ENCODE data around the gene NIT1.
"Not testable (repeated sequence)": the region's sequence is repeated elsewhere in the genome, so short reads cannot be mapped to it uniquely, and the experiment has no call there.

The NIT1 gene

DNA sequence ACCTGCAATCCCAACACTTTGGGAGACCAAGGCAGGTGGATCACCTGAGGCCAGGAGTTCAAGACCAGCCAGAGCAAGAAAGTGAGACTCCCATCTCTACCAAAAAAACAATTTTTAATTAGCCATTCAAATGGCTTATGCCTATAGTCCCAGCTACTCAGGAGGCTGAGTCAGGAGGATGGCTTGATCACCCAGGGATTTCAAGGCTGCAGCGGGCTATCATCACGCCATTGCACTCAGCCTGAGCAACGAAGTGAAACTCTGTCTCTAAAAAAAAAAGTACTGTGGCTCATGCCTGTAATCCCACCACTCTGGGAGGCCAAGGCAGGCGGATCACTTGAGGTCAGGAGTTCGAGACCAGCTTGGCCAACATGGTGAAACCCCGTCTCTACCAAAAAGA lies 1.9 kb upstream of the NIT1 start:
- not testable (repeated sequence) for DNase-seq

DNA sequence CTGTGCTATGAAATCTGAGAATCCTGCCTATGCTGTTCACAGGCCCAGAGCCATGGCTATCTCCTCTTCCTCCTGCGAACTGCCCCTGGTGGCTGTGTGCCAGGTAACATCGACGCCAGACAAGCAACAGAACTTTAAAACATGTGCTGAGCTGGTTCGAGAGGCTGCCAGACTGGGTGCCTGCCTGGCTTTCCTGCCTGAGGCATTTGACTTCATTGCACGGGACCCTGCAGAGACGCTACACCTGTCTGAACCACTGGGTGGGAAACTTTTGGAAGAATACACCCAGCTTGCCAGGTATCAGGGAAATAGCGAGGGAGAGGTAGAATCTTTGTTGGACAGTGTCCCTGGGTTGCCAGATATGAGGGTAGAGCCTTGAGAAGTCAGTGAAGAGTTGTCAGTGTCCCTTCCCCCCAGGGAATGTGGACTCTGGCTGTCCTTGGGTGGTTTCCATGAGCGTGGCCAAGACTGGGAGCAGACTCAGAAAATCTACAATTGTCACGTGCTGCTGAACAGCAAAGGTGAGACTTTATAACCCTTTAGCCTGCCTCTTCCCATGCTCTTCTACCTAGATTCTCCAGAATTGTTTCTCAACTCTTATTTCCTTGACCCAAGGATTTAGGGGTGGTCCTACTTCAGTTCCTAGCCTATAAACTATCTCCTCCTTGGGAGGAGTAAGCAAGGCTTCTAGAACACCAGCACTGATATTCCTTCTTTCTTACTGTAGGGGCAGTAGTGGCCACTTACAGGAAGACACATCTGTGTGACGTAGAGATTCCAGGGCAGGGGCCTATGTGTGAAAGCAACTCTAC lies 1.4 kb downstream of the NIT1 start:
- DNase-seq: no peak

DNA sequence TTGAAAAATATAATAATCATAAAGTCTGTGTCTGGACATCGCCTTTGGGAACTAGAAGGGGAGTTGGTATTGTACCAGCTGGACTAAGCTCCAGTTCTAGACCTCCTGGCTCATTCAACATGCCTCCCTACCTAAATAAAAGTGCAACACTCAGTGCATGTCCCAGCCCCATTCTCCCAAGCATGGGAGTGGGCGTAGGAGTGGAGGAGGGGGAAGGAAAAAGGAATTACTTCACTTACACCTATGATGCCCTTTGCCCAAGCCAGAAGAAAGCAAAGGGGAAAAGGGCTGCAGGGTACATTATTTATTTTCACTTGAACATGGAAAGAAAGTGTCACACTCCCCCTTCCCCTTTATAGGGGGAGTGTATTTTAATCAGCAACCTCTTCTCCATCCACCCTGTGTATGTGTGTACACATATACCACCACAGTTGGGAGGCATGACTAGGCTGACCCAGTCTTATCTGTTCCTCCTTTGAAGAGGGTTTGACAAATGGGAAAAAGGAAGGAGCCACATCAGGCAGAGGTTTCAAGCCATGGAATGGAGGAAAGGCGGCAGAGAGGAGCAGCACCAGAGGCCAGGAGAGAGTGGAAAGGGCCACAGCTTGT lies 3.2 kb downstream of the NIT1 start:
- no peak for DNase-seq

DNA sequence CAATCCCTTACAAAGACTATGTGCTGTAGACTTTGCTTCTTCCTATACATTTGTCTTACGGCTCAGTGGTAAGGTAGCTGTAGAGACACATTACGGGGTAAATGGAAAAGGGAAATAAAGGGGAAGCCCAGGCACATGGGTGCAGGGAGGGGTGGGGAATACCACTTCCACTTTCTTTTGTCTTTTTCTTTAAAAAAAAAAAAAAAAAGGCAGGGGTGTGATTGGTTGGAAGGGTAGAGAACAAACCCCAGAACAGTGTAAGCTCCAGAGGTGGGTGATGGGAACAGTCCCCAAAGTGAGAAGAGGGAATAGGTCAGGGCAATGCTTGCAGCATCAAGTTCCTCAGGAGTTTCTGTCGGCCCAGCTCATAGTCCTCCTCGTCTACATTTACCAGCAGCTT lies 3.9 kb downstream of the NIT1 start:
- no peak for DNase-seq

DNA sequence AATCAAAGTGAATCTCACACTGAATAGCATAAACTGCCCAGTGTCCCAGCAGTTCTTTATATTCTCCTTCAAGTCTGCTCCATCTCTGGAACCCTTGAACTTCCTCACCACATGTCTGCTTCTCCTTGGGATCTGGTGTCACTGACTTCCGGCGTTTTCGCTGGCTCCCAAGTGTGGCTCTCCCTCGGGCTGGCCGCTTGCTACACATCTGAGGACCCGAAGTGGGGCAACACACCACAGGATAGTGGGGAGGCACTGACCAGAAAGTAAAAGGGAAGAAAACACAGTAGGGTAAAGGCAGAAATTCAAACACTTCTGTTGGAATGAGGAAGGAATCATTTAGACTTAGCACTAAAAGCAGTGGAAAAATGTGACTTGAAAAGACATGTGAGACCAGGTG lies 5.1 kb downstream of the NIT1 start:
- DNase-seq: no peak

DNA sequence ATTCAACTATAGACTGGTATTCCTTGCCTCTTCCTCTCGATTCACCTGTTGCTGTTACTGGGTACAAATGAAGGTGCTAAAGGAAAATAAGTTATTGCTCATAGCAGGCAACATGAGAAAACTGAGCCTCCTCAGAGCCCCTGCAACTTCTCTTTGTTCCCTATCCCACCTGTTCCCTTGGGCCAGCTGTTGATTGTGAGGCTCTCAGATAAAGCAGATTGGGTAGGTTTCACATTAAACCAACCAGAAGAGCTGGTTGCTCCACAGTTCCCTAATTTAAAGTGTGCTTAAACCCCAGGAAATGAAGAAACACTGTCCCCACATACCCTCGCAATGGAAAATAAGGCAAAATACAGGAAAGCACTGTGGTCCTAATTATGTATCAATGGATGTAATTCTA lies 9.7 kb downstream of the NIT1 start:
- DNase-seq: no peak

DNA sequence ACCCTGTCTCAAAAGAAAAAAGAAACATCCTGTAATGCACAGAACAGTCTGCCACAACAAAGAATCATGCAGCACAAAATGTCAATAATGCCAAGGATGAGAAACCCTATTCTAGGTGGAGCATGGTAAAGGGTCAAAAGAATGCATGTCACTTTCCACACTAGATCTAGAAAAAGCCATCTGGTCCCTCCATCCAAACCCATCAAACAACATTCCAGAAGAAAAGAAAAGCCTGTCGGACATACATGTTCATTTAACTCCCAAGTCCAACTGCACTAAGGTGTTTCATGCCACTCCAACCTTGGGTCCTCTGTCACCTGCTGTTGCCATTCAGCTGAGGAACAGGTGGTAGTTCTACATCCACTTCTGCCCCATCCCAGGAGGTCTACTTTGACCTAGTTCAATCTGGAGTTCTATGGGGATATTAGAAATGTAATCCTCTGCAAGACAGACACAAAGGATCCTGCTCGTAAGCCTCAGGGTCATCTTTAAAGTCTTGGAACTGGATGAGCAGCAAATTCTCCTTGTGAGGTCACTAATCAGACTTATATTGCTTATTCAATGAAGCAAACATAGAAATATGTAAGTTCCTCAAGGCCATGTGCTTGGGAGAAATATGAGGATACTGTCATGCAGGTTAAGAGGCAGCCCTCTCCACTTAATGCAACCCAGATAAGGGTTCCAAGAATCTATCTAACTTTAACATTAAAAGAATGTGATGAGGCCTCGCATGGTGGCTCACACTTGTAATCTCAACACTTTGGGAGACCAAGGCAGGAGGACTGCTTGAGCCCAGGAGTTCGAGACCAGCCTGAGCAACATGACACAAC lies 10.9 kb downstream of the NIT1 start:
- no peak for DNase-seq

DNA sequence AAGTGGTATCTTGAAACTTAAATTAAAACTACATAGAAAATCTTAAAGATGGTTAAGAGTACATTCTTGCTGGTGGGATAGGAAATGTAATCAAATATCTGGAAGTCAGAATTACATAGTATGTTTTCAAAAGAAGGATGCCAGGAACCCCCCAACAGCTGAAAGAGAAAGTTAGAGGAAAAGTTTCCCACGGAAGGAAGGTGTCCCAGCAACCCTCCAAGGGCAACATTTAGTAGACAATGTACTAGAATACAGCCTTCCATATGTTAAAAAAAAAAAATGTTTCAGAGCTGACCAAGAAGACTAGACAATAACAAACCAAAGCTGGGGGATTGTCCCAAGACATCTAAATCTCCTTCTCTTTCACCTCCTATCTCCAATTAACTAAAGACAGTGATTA lies 12.4 kb downstream of the NIT1 start:
- no peak for DNase-seq

DNA sequence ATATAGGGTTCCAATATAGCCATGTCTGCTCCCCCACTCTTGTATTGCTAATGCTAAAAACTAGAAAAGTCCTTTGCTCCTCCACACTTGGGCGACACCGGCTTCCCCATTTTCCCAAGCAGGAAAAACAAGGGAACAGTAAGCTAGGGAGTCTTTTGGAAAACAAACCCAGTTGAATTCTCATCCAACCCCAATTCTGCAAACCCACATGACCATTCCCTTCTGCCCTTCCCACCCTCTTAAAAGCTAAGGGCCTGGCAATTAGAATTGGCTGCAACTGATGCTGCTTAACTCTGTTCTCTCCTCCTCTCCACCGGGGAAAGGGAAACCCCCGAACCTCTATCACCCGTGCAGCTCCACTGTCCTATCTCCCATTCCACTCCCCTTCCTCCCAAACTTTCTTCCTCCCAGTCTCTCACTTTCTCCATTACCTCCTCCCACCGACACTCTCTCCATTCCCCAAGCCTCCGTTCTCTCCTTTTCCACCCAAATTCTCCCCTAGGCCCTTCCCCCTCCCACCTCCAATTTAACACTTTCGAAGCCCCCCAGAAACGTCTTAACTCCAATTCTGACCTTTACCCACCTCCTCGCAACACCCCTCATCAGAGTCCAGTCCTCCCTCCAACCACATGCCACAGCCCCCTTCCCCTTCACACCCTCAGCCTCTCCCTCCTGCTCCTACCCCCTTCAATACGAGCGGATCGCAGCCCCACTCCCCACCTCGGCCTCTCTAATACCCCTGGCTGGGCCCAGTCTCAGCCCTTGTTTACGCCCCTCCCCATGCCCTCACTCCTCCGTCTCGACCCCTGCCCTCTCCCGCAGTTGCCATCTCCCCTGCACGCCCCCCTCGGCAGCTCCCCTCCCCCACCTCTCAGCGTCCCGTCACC lies 13.9 kb downstream of the NIT1 start:
- DNase-seq: no peak

DNA sequence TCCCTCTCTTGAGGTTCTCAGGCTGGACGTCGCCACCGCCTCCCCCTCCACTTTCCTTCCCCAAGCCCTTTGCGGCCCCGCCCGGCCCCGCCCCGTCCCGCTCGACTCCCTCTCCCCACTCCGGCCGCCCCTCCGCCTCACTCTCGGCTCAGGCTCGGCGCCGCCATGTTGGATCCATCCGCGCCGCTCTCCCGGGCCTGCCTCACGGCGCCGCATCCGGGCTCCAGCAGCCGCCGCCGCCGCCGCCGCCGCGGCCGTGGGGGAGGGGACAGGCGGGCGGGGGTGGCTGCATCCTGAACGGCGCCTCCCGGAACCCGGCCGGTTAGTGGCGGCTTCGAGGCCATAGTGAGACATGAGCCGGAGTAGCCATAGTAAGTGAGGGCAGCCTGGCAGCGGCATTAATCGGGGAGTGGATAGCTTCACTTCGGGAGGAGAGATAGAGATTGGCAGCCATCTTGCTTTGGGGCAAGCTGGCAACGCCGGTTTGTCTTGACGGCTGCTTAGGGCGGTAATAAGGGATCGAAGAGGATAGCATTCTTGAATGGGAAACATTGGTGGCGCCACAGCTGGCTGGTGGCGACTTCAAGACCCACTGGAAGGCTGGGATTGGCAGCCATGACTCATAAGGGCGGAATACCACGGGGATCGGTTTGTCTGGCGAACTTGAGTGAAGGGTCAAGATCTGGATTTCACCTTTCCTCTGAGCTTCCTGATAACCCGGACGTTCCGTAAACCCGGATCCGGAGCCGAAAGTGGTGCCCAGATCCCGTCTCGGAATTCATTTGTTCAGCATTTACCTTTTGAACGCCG lies 14.7 kb downstream of the NIT1 start, which contains the start of gene DEDD:
DEDD (minus strand) TSS at position 258 of the 810 bp plus-strand sequence. CDS start 8,205 bp downstream, outside the sequence.
- DNase-seq: peak; percentile 87

DNA sequence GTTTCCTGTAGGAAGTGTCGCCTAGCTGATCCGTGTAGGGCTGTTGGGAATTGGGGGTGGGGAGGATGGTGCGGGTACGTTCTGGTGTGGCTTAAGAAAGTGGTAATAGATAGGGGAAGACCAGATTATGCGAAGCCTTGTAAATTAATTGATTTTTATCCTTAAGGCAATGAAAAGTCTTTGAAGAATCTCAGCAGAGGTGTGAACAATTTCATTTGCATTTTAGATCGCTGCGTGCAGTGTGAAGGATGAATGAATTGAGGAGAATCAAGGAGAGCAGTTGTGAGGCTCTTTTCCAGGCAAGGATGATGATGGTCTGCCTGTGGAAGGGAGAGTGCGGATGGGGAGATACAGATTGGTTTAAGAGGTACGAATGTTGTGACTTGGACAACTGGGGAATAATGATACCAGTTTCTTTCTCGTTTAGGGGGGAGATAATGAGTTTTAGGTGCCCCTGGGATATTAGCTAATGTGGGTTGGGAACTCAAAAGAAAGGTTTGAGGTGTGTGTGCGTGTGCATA lies 15.4 kb downstream of the NIT1 start:
- no peak for DNase-seq

DNA sequence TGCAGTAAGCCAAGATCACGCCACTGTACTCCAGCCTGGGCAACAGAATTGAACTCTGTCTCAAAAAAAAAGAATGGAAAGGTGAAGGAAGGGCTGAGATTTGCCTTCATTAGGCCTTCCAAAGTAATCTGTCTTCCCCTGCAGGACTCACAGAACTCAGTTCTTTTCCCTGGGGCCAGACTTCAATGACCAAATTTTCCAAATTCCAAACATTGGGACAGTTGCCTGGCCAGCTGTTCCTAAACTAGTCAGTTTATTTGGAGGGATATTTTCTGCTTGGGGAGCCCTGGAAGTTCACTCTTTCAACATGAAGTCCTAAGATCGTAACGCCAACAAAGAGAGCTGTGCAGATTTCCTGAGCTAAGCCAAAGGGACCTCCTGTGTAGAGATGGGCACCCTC lies 20.0 kb downstream of the NIT1 start:
- DNase-seq: no peak

DNA sequence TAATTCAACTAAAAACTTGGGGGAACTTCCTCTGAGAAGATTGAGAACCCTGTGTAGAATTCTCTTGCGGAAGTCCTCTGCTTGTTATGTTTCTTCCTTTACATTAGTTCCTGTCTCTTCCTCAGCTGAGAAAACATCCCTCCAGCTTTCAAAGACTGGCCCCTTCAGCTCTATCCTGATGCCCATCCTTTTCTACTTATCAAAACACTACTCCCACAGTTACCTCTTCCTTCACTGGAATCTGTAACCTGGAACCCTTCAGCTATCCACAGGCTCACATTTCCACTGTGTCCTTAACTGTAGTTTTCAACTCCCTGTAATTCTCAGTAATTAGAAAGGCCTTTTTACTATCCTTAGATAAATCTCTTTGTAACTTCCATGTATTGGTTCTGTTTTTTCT lies 20.5 kb downstream of the NIT1 start:
- DNase-seq: no peak

DNA sequence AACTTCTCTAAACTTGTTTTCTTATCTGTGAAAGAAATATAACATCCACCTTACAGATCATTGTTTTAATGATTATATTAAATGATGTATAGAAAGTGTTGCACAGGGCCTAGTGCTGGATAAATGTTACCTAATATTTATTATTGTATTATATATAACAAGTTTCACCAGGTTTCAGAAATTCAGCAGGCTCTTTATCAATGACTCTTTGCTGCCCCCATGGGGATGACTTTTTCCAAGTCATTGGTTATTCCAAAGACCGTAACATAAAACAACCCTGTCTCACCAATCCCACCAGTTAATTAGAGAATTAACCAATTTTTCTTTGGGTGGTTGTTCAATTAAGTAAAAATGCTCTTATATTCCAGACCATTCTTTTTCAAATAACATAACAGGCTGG lies 21.9 kb downstream of the NIT1 start:
- no peak for DNase-seq

DNA sequence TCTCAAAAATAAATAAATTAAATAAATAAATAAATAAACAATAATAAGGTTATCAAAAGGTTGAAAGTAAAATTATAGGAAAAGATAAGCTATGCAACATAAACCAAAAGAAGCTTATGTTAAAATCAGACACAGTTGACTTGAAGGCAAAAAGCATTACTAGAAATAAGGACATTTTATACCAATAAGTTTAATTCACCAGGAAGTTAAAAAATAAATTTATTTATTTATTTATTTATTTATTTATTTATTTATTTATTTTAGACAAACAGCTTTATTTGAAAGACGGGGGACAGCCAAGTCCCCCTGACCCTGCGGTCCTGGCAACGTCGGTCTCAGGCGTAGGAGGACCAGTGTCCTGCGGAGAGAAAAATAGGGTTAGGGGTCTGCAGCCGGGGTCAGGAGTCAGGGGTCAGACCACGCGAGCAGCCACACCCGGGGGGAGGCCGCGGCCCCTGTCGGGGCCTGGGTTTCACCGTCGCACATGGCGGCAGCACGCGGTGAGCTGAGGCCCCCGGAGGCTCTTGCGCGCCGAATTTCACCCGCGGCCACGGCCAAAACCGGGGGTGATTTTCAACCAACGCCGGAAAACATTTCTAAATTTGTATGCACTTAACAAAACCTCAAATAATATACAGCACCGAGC lies 23.0 kb downstream of the NIT1 start:
- DNase-seq: no peak

DNA sequence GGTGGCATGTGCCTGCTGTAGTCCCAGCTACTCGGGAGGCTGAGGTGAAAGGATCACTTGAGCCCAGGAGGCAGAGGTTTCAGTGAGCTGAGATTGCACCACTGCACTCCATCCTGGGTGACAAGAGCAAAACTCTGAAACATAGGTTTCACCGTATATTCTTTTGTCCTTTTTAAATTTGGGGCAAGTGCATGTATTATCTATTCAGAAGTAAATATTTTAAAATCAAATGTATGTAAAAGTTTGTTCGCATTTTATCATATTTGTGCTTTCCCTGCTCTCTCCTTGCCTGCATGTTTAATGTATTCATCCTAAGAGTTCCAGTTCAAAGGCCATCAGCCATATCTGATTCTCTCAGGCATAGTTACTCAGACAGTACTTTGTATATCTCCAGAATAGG lies 27.9 kb downstream of the NIT1 start:
- DNase-seq: no peak

DNA sequence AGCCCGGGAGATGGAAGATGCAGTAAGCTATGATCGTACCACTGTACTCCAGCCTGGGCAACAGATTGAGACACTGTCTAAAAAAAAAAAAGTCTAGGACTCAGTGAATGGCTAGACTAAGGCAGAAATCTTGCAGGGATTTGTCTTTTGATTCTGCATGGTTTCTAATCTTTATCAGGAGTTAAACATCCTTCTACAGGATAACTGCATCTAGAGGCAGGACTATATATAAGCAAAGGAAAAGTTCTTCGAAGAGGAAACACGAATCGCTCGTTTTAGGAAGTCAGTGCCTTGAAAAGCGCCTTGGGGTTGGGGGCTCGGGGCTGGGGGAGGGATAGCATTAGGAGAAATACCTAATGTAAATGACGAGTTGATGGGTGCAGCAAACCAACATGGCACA lies 35.3 kb downstream of the NIT1 start:
- DNase-seq: no peak

DNA sequence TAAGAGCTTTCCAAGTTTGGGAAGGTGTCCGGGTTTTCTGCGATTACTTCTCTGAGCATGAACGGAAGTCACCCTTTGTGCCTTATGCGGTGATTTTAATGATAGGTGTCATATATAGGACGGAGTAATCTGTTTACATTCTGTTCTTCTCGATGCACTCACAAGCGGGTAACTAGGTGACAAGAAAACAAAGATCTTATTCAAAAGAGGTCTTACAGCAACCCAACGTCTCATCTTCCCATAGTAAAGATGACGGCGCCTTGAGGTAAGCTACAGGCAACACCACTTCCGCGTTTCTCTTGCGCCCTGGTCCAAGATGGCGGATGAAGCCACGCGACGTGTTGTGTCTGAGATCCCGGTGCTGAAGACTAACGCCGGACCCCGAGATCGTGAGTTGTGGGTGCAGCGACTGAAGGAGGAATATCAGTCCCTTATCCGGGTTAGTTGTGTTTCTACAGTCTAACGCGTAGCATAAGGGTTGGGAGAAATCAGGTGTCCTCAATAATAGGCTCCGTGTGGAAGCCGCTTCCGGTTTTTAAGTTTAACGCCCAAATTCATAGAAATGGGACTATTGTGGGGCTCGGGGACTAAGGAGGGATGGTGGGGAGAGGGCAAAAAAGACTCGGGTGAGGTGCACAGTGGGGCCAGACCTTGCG lies 35.9 kb downstream of the NIT1 start, which contains the start of gene UFC1:
UFC1 (plus strand) TSS at position 297 of the 656 bp plus-strand sequence; CDS start at position 317, 20 bp downstream.
- peak; percentile 66 for DNase-seq

DNA sequence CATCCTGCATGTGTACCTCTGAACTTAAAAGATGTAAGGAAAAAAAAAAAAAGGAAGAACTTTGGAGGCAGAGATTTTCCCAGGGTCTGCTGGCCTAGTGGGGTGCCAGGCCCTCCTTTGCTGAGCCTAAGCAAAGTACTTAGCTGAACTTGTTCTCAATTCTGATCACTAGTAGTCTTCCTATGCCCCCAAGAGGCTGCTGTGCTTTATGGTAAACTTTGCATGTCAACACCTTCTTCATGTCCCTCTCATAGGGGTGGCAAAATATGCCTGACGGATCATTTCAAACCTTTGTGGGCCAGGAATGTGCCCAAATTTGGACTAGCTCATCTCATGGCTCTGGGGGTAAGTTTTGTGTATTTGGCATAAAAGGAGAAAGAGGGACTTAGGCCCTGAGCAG lies 40.0 kb downstream of the NIT1 start:
- no peak for DNase-seq

DNA sequence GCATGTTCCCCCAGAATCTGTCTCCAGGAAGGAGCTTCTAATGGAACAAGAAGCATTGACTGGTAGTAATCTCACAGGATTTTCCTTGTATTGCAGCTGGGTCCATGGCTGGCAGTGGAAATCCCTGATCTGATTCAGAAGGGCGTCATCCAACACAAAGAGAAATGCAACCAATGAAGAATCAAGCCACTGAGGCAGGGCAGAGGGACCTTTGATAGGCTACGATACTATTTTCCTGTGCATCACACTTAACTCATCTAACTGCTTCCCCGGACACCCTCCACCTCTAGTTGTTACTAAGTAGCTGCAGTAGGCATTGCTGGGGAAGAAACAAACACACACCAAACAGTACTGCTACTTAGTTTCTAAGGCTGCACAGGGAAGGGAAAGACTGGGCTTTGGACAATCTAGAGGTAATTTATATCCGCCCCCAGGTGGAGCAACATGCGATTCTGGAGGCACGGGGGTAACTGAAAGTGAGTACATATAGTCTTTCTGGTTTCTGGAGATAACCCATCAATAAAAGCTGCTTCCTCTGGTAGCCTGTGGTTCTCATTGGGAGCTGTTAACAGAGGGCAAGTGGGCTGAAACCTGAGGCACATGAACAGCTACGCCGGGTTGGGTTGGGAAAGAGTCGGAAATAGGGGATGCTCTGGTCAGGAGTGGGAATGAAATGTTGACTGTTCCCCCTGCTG lies 40.6 kb downstream of the NIT1 start:
- no peak for DNase-seq
